HepG2 (cell line): ENCODE measurements around the gene ZBTB46. TPM values are rescaled to one million over a fixed set of nuclear protein-coding genes. Genes with fewer than 3 reads are reported as not detected.

Experiments
- AHDC1 ChIP-seq: sonication (generic); formaldehyde crosslinking; IDR thresholded peaks from 2 replicates; pipeline ENCODE4 v1.5.1; 2020; ENCODE audit warnings: mild to moderate bottlenecking, missing genetic modification reagents, borderline replicate concordance
- BATF2 ChIP-seq: sonication (generic); formaldehyde crosslinking; IDR thresholded peaks from 2 replicates; pipeline ENCODE4 v1.8.0; 2022; ENCODE audit warnings: mild to moderate bottlenecking, missing genetic modification reagents, moderate library complexity
- CENPX ChIP-seq: sonication (generic); formaldehyde crosslinking; IDR thresholded peaks from 2 replicates; pipeline ENCODE4 v1.9.0; 2021; ENCODE audit warnings: mild to moderate bottlenecking, missing genetic modification reagents, moderate library complexity
- DR1 ChIP-seq: sonication (generic); formaldehyde crosslinking; IDR thresholded peaks from 2 replicates; pipeline ENCODE4 v1.8.0; 2021; ENCODE audit warnings: mild to moderate bottlenecking, missing genetic modification reagents, inconsistent platforms
- HOXA7 ChIP-seq: sonication (generic); formaldehyde crosslinking; IDR thresholded peaks from 2 replicates; pipeline ENCODE4 v1.8.1; 2022; ENCODE audit warnings: mild to moderate bottlenecking, missing genetic modification reagents, moderate library complexity
- LRRFIP1 ChIP-seq: sonication (generic); formaldehyde crosslinking; conservative IDR thresholded peaks from 2 replicates; pipeline ENCODE4 v1.4.0; 2020; ENCODE audit warnings: missing genetic modification reagents
- PRDM10 ChIP-seq: sonication (generic); formaldehyde crosslinking; IDR thresholded peaks from 2 replicates; pipeline ENCODE4 v1.4.0; 2020; ENCODE audit warnings: low read depth, missing genetic modification reagents
- RARA ChIP-seq: IDR thresholded peaks from 2 replicates; pipeline ENCODE4 v1.6.1; 2016; ENCODE audit warnings: missing genetic modification reagents, missing compliant biosample characterization
- SP2 ChIP-seq: sonication (generic); formaldehyde crosslinking; IDR thresholded peaks from 2 replicates; pipeline ENCODE4 v1.5.1; 2020; ENCODE audit warnings: mild to moderate bottlenecking, missing genetic modification reagents
- TOPORS ChIP-seq: sonication (generic); formaldehyde crosslinking; IDR thresholded peaks from 2 replicates; pipeline ENCODE4 v1.8.0; 2023; ENCODE audit warnings: mild to moderate bottlenecking, missing genetic modification reagents
- TRIM24 ChIP-seq: sonication (generic); formaldehyde crosslinking; IDR thresholded peaks from 2 replicates; pipeline ENCODE4 v1.8.0; 2022; ENCODE audit warnings: mild to moderate bottlenecking, missing genetic modification reagents
- ZFP36 ChIP-seq: fragments of 150-350 bp; IDR thresholded peaks from 2 replicates; pipeline ENCODE4 v1.6.1; 2018; ENCODE audit warnings: borderline replicate concordance, low read length, low read depth; ENCODE audit not compliant: partially characterized antibody
- ZMYM2 ChIP-seq: sonication (generic); formaldehyde crosslinking; IDR thresholded peaks from 2 replicates; pipeline ENCODE4 v1.8.0; 2022; ENCODE audit warnings: mild to moderate bottlenecking, missing genetic modification reagents
- ZNF670 ChIP-seq: sonication (generic); formaldehyde crosslinking; IDR thresholded peaks from 2 replicates; pipeline ENCODE4 v1.8.0; 2022; ENCODE audit warnings: mild to moderate bottlenecking, missing genetic modification reagents, borderline replicate concordance
- polyA plus RNA-seq, 8 experiments: library from polyadenylated mRNA; depleted of rRNA in 3 of 8; stranded (reverse) in 7 of 8; unstranded in 1 of 8; fragments of >200 nt; fragmentation: Illumina TruSeq in 4 of 8; extraction: Trizol in 4 of 8; gene quantifications; 2 replicates each; pipeline versions ENCODE4 v1.2.1 to v1.2.3, GENCODE V29; 2011 to 2016; ENCODE audit warnings: low read depth in 4 of 8, missing spikeins in 1 of 8, mixed read lengths in 1 of 8; ENCODE audit not compliant: insufficient read depth in 1 of 8
- total RNA-seq, 5 experiments: library from RNA; depleted of rRNA; stranded (reverse); fragments of >200 nt; fragmentation: Illumina TruSeq; extraction: Trizol; gene quantifications; 2 replicates each; pipeline ENCODE4 v1.2.3, GENCODE V29; 2016; ENCODE audit warnings: low read depth in 1 of 5

The ZBTB46 gene
- total and polyA plus RNA-seq, 2 of the 13 experiments (the other 11 are each of a cell fraction or from before 2014, with no cell fraction given) = 1.6 to 13.5 TPM

- no peak for TF ChIP-seq ZNF670 (CRISPR knock-in tag)
- no peak for TF ChIP-seq ZFP36
- no peak for TF ChIP-seq LRRFIP1
- TF ChIP-seq BATF2 (CRISPR knock-in tag) = no peak
- peak; percentile 45; the same call in 1 of the 2 replicates for TF ChIP-seq RARA (CRISPR knock-in tag)
- no peak for TF ChIP-seq AHDC1 (CRISPR knock-in tag)
- TF ChIP-seq CENPX (CRISPR knock-in tag) = no peak
- no peak for TF ChIP-seq TOPORS (CRISPR knock-in tag)
- TF ChIP-seq TRIM24 (CRISPR knock-in tag) = no peak
- no peak for TF ChIP-seq PRDM10 (CRISPR knock-in tag)
- TF ChIP-seq DR1 (CRISPR knock-in tag) = no peak
- TF ChIP-seq SP2 (CRISPR knock-in tag) = no peak
- TF ChIP-seq ZMYM2 = peak; percentile 96
- TF ChIP-seq HOXA7 (CRISPR knock-in tag) = no peak
Measured at GRCh38 chr20:63734111-63734945, 96.7 kb downstream of the ZBTB46 start (continued).
